ENCODE results near the gene NAALADL1.

The NAALADL1 gene

GRCh38 chr11:64998141-64998540 lies 60.2 kb downstream of the NAALADL1 start:
- Histone ChIP-seq H3K27me3 (replicated peaks; ENCODE audit: control insufficient read depth, insufficient read depth, low read length) (no peaks in the 10 kb centered on the region), H3K4me3 (replicated peaks; ENCODE audit: low read depth, low read length) (no peak overlapping the region), H3K36me3 (ENCODE audit: control insufficient read depth, insufficient read depth, low read length) (no peaks in the 10 kb centered on the region)
- TF ChIP-seq CTCF (IDR thresholded peaks at IDR 0.05; ENCODE audit: insufficient read depth, low read length, poor library complexity, severe bottlenecking): no peak
- DNase-seq (ENCODE audit: extremely low read depth, insufficient read length): no peak

DNA sequence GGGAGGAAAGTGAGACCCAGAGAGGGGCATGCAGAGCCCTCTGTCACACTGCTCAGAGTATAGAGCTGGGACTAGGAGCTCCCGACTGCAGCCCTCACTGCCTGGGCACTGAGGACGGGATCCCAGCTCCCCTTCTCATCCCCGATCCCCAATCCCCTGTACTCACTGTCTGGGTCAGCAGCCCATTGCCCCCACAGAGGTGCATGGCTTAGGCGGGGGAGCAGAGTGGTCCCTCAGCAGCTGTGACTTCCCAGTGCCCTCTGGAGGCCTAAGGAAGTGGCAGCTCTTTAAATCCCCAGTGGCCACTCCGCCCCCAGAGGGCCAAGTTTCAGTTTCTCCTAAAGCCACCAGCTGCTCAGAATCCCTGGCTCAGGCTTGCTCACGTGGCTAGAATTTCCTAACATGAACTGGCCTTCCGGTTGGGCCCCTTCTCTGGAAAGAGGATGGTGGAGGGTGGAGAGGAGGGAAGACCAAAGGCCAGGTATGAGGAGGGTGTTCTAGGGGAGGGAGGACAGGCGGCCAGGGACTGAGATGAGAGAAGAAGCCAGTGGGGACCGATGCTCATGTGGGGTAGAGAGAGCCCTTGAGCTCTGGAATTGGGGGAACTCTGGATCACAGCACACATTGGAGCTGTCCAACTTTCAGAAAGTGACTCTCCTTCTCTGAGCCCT lies 61.5 kb downstream of the NAALADL1 start, which contains the start of gene BATF2:
Gene BATF2, minus strand, starts transcription at position 262 of the 671 bp plus-strand sequence. Its CDS starts 57 bp downstream, at position 205.
- H3K36me3 ChIP-seq (ENCODE audit: control insufficient read depth, insufficient read depth, low read length): no peaks in the 10 kb centered on the region
- no peaks in the 10 kb centered on the region for H3K27me3 ChIP-seq (replicated peaks; ENCODE audit: control insufficient read depth, insufficient read depth, low read length)
- no peak within 1 kb of the TSS for H3K4me3 ChIP-seq (replicated peaks; ENCODE audit: low read depth, low read length)
- TF ChIP-seq CTCF (IDR thresholded peaks at IDR 0.05; ENCODE audit: insufficient read depth, low read length, poor library complexity, severe bottlenecking): peak; percentile 37
- DNase-seq (ENCODE audit: extremely low read depth, insufficient read length): no peak

- no peak overlapping the region for H3K4me3 ChIP-seq (replicated peaks; ENCODE audit: low read depth, low read length)
- no peak for TF ChIP-seq CTCF (IDR thresholded peaks at IDR 0.05; ENCODE audit: insufficient read depth, low read length, poor library complexity, severe bottlenecking)
- DNase-seq (ENCODE audit: extremely low read depth, insufficient read length): no peak
Observed at GRCh38 chr11:64996327-64996709, 62.0 kb downstream of the NAALADL1 start.

More at GRCh38 chr11:64996327-64996709, 62.0 kb downstream of the NAALADL1 start:
- H3K36me3 ChIP-seq (ENCODE audit: control insufficient read depth, insufficient read depth, low read length): no peaks in the 10 kb centered on the region
- no peaks in the 10 kb centered on the region for H3K27me3 ChIP-seq (replicated peaks; ENCODE audit: control insufficient read depth, insufficient read depth, low read length)
